ENCODE measurements around the gene PTTG1.

DNA sequence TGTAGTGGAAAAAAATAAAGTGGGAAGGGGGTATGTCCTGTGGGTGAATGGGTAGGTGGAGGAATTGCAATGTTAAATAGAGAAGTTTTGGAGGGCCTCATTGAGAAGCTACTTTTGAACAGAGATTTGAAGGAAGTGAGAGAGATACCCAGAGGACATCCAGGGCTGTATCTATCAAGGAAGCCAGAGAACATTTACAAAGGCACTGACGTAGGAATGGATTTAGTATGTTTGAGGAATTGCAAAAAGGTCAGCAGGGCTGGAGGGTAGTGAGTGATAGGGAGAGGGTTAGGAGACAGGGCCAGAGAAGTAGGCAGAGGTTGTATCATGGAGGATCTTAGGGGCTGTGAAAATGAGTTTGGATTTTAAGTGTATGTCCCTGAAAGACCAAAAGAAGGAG lies 13.9 kb downstream of the PTTG1 start:
- TF ChIP-seq POLR2AphosphoS5 (IDR thresholded peaks at IDR 0.05; ENCODE audit: low read depth, low read length) (no peak), TAF1 (IDR thresholded peaks at IDR 0.05; ENCODE audit: borderline replicate concordance, insufficient read depth, low read length) (no peak)
- TF ChIP-seq, protein P1, sequence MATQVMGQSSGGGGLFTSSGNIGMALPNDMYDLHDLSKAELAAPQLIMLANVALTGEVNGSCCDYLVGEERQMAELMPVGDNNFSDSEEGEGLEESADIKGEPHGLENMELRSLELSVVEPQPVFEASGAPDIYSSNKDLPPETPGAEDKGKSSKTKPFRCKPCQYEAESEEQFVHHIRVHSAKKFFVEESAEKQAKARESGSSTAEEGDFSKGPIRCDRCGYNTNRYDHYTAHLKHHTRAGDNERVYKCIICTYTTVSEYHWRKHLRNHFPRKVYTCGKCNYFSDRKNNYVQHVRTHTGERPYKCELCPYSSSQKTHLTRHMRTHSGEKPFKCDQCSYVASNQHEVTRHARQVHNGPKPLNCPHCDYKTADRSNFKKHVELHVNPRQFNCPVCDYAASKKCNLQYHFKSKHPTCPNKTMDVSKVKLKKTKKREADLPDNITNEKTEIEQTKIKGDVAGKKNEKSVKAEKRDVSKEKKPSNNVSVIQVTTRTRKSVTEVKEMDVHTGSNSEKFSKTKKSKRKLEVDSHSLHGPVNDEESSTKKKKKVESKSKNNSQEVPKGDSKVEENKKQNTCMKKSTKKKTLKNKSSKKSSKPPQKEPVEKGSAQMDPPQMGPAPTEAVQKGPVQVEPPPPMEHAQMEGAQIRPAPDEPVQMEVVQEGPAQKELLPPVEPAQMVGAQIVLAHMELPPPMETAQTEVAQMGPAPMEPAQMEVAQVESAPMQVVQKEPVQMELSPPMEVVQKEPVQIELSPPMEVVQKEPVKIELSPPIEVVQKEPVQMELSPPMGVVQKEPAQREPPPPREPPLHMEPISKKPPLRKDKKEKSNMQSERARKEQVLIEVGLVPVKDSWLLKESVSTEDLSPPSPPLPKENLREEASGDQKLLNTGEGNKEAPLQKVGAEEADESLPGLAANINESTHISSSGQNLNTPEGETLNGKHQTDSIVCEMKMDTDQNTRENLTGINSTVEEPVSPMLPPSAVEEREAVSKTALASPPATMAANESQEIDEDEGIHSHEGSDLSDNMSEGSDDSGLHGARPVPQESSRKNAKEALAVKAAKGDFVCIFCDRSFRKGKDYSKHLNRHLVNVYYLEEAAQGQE (IDR thresholded peaks at IDR 0.05; ENCODE audit: insufficient read depth in 1 of 2, low read depth in 2 of 2, low read length in 2 of 2) = no peak

Measured in PFSK-1 (cell line).